ENCODE results near the gene HECW1. TPM values are rescaled to one million over a fixed set of nuclear protein-coding genes. Genes with fewer than 3 reads are reported as not detected.
"Not testable (repeated sequence)": the region's sequence is repeated elsewhere in the genome, so short reads cannot be mapped to it uniquely, and the experiment has no call there.

The HECW1 gene
- total RNA-seq, 1 experiment from 2014 or later, result 33.8 TPM

- not testable (repeated sequence) for DNase-seq (ENCODE audit: low spot score)
These were observed 461.4 kb downstream of the HECW1 start for GRCh38 chr7:43573832-43574231.

GRCh38 chr7:43575506-43575905 lies 463.1 kb downstream of the HECW1 start:
- DNase-seq (ENCODE audit: low spot score), result no peak

GRCh38 chr7:43576241-43576640 lies 463.8 kb downstream of the HECW1 start:
- no peak for DNase-seq (ENCODE audit: low spot score)

- peak; percentile 69 for DNase-seq (ENCODE audit: low spot score)
These were observed 465.1 kb downstream of the HECW1 start for GRCh38 chr7:43577485-43577951.

GRCh38 chr7:43582503-43583423 lies 470.3 kb downstream of the HECW1 start, which contains the start of gene STK17A:
STK17A (plus strand) TSS chr7:43583108; CDS start chr7:43583244, 136 bp downstream.
- peak; percentile 97 for DNase-seq (ENCODE audit: low spot score)

GRCh38 chr7:43583424-43584194 lies 471.2 kb downstream of the HECW1 start:
- peak; percentile 76 for DNase-seq (ENCODE audit: low spot score)

GRCh38 chr7:43584195-43584586 lies 471.7 kb downstream of the HECW1 start:
- DNase-seq (ENCODE audit: low spot score), result peak; percentile 81

- DNase-seq (ENCODE audit: low spot score), result not testable (repeated sequence)
These were observed 472.3 kb downstream of the HECW1 start for GRCh38 chr7:43584733-43585132.

- peak; percentile 86 for DNase-seq (ENCODE audit: low spot score)
These were observed 473.1 kb downstream of the HECW1 start for GRCh38 chr7:43585562-43585961.

- peak; percentile 64 for DNase-seq (ENCODE audit: low spot score)
These were observed 473.9 kb downstream of the HECW1 start for GRCh38 chr7:43586251-43586900.

- DNase-seq (ENCODE audit: low spot score), result no peak
These were observed 476.2 kb downstream of the HECW1 start for GRCh38 chr7:43588477-43589132.

- no peak for DNase-seq (ENCODE audit: low spot score)
These were observed 476.7 kb downstream of the HECW1 start for GRCh38 chr7:43589133-43589478.

GRCh38 chr7:43589728-43590127 lies 477.3 kb downstream of the HECW1 start:
- DNase-seq (ENCODE audit: low spot score), result no peak

GRCh38 chr7:43590862-43591557 lies 478.6 kb downstream of the HECW1 start:
- DNase-seq (ENCODE audit: low spot score), result no peak

GRCh38 chr7:43591558-43592180 lies 479.2 kb downstream of the HECW1 start:
- no peak for DNase-seq (ENCODE audit: low spot score)

- no peak for DNase-seq (ENCODE audit: low spot score)
These were observed 479.9 kb downstream of the HECW1 start for GRCh38 chr7:43592326-43592725.

- DNase-seq (ENCODE audit: low spot score), result no peak
These were observed 480.6 kb downstream of the HECW1 start for GRCh38 chr7:43593010-43593409.

GRCh38 chr7:43594020-43594419 lies 481.6 kb downstream of the HECW1 start:
- DNase-seq (ENCODE audit: low spot score), result no peak

GRCh38 chr7:43596426-43596825 lies 484.0 kb downstream of the HECW1 start:
- peak; percentile 43 for DNase-seq (ENCODE audit: low spot score)

- no peak for DNase-seq (ENCODE audit: low spot score)
These were observed 487.6 kb downstream of the HECW1 start for GRCh38 chr7:43600056-43600455.

Data from H4 (cell line).